HCT116 (cell line): ENCODE results near the gene UGT2A2.

Experiments used
- ATF3 ChIP-seq: IDR thresholded peaks from 2 replicates; pipeline ENCODE4 v1.6.1; 2012
- CEBPB ChIP-seq: IDR thresholded peaks from 2 replicates; pipeline ENCODE4 v1.6.1; 2012; ENCODE audit warnings: low read depth
- CTCF ChIP-seq, 3 experiments: fragments of 200-600 bp in 1 of 3; sonication (generic) in 1 of 3; IDR thresholded peaks in 2 of 3; conservative IDR thresholded peaks in 1 of 3; 2 replicates each; pipeline ENCODE4 v1.5.1; 2012 to 2017; ENCODE audit warnings: low read depth in 2 of 3, low read length in 2 of 3, antibody characterized with exemption in 1 of 3, borderline replicate concordance in 1 of 3, control low read depth in 1 of 3, mild to moderate bottlenecking in 1 of 3, mixed read lengths in 1 of 3, mixed run types in 1 of 3, moderate library complexity in 1 of 3; ENCODE audit not compliant: insufficient read depth in 1 of 3
- EZH2 ChIP-seq: fragments of 200-600 bp; sonication (generic); IDR thresholded peaks from 2 replicates; pipeline ENCODE4 v1.6.1; 2017; ENCODE audit warnings: antibody characterized with exemption, mixed run types
- JUND ChIP-seq: IDR thresholded peaks from 2 replicates; pipeline ENCODE4 v1.6.1; 2012
- MAX ChIP-seq: IDR thresholded peaks from 2 replicates; pipeline ENCODE4 v1.6.1; 2012
- POLR2A ChIP-seq: IDR thresholded peaks from 2 replicates; pipeline ENCODE4 v1.7.0; 2011; ENCODE audit warnings: borderline replicate concordance; ENCODE audit not compliant: insufficient read depth, insufficient read length; ENCODE audit errors: extremely low read depth
- POLR2AphosphoS5 ChIP-seq: IDR thresholded peaks from 2 replicates; pipeline ENCODE4 v1.6.1; 2011; ENCODE audit warnings: mild to moderate bottlenecking, low read depth, low read length, moderate library complexity
- REST ChIP-seq: IDR thresholded peaks from 2 replicates; pipeline ENCODE4 v1.6.1; 2012; ENCODE audit warnings: low read depth
- SIN3A ChIP-seq: IDR thresholded peaks from 2 replicates; pipeline ENCODE4 v1.6.1; 2012; ENCODE audit warnings: low read depth
- YY1 ChIP-seq: IDR thresholded peaks from 2 replicates; pipeline ENCODE4 v1.6.1; 2011; ENCODE audit warnings: low read length, low read depth, moderate library complexity, mild to moderate bottlenecking; ENCODE audit not compliant: insufficient replicate concordance; ENCODE audit errors: extremely low read depth
- ZBTB33 ChIP-seq: IDR thresholded peaks from 2 replicates; pipeline ENCODE4 v1.6.1; 2011; ENCODE audit warnings: mild to moderate bottlenecking, low read length, moderate library complexity; ENCODE audit not compliant: insufficient replicate concordance; ENCODE audit errors: extremely low read depth
- ZNF274 ChIP-seq: fragments of 200-500 bp; sonication (Bioruptor generic); IDR thresholded peaks from 2 replicates; pipeline ENCODE4 v1.6.1; 2014; ENCODE audit warnings: mild to moderate bottlenecking, low read depth, low read length, inconsistent platforms

GRCh38 chr4:69577245-69577644 is 62.2 kb downstream of the UGT2A2 start:
- TF ChIP-seq POLR2A (no peak), CEBPB (no peak), CTCF (IDR thresholded peaks at IDR 0.05 in 2 of 3, conservative IDR thresholded peaks at IDR 0.05 in 1 of 3; ENCODE audit: borderline replicate concordance in 1 of 3, insufficient read depth in 1 of 3, low read depth in 2 of 3, low read length in 2 of 3) (no peak), ZBTB33 (no peak), MAX (no peak), SIN3A (no peak), ZNF274 (no peak), EZH2 (no peak), YY1 (no peak), POLR2AphosphoS5 (no peak), REST (no peak), JUND (no peak), ATF3 (no peak)
